ENCODE data around the gene SPTAN1.
"Not testable (repeated sequence)": the region's sequence is repeated elsewhere in the genome, so short reads cannot be mapped to it uniquely, and the experiment has no call there.

SPTAN1 gene

DNA sequence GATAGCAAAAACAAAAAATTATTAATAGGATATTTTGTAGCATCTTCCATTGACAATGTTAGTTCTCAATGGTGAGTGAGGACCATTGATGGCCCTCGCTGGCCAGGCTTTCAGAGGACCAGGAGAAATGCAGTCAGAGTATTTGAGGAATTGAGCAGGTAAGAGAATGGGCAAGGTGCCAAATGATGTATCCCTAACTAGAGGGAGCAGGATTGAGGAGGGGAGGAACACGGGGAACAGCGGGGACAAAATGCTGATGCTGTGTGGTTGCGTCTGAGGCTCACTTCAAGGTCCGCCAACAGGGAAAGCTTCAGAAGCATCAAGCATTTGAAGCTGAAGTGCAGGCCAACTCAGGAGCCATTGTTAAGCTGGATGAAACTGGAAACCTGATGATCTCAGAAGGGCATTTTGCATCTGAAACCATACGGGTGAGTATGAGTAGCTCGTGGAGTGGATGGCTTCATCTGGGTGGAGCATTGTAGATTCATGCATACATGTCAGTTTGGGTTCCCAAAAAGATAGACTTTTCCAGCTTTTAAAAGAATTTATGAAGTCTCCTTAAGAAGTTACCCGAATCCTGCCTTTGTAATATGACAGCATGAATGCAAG is 16.2 kb downstream of the SPTAN1 start:
- no peak overlapping the region for H3K27ac ChIP-seq (ENCODE audit: insufficient read depth, low read length, poor library complexity, severe bottlenecking)
- H3K27me3 ChIP-seq (replicated peaks; ENCODE audit: control insufficient read depth, insufficient read depth, low read length, poor library complexity, severe bottlenecking): no peaks in the 10 kb centered on the region
- no peak for DNase-seq
- no peaks in the 10 kb centered on the region for H3K4me1 ChIP-seq (ENCODE audit: control insufficient read depth, insufficient read depth, low read length, poor library complexity, severe bottlenecking)
- H3K9me3 ChIP-seq (ENCODE audit: control insufficient read depth, low read length): no peaks in the 10 kb centered on the region
- H3K4me3 ChIP-seq (ENCODE audit: insufficient read depth, low read depth, low read length, poor library complexity, severe bottlenecking): no peak overlapping the region
- H3K36me3 ChIP-seq (ENCODE audit: control insufficient read depth, insufficient read depth, low read length): peaks cover 58% of the 10 kb centered on the region

DNA sequence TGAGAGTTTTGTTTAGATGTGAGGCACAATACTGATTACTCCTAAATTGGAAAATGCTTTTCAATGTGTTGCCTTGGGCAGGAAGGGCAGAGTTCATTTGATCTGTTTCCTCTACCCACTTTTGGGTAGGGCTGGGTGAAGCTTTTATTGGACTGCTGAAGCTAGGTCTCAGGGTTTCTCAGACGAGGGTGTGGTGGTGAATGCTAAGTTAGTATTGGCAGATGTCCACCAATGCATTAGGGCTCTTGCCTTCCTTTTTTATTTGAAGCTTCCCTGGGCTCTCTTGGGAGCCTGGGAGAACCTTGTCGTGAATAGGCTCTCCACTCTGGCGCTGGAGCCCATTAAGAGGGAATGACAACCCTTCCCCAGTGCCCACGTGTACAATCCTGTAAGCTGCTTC is 23.1 kb downstream of the SPTAN1 start:
- no peak overlapping the region for H3K4me3 ChIP-seq (ENCODE audit: insufficient read depth, low read depth, low read length, poor library complexity, severe bottlenecking)
- no peaks in the 10 kb centered on the region for H3K27me3 ChIP-seq (replicated peaks; ENCODE audit: control insufficient read depth, insufficient read depth, low read length, poor library complexity, severe bottlenecking)
- H3K27ac ChIP-seq (ENCODE audit: insufficient read depth, low read length, poor library complexity, severe bottlenecking): no peak overlapping the region
- no peaks in the 10 kb centered on the region for H3K4me1 ChIP-seq (ENCODE audit: control insufficient read depth, insufficient read depth, low read length, poor library complexity, severe bottlenecking)
- H3K9me3 ChIP-seq (ENCODE audit: control insufficient read depth, low read length): no peaks in the 10 kb centered on the region
- peaks cover 85% of the 10 kb centered on the region for H3K36me3 ChIP-seq (ENCODE audit: control insufficient read depth, insufficient read depth, low read length)
- DNase-seq: no peak

GRCh38 chr9:128575916-128576315 is 23.5 kb downstream of the SPTAN1 start:
- Histone ChIP-seq H3K4me1 (ENCODE audit: control insufficient read depth, insufficient read depth, low read length, poor library complexity, severe bottlenecking) (no peaks in the 10 kb centered on the region), H3K27ac (ENCODE audit: insufficient read depth, low read length, poor library complexity, severe bottlenecking) (no peak overlapping the region), H3K27me3 (replicated peaks; ENCODE audit: control insufficient read depth, insufficient read depth, low read length, poor library complexity, severe bottlenecking) (no peaks in the 10 kb centered on the region), H3K4me3 (ENCODE audit: insufficient read depth, low read depth, low read length, poor library complexity, severe bottlenecking) (no peak overlapping the region), H3K9me3 (ENCODE audit: control insufficient read depth, low read length) (no peaks in the 10 kb centered on the region), H3K36me3 (ENCODE audit: control insufficient read depth, insufficient read depth, low read length) (peaks cover 90% of the 10 kb centered on the region)
- DNase-seq: no peak

- Histone ChIP-seq H3K4me1 (ENCODE audit: control insufficient read depth, insufficient read depth, low read length, poor library complexity, severe bottlenecking) (no peaks in the 10 kb centered on the region), H3K27ac (ENCODE audit: insufficient read depth, low read length, poor library complexity, severe bottlenecking) (no peak overlapping the region), H3K4me3 (ENCODE audit: insufficient read depth, low read depth, low read length, poor library complexity, severe bottlenecking) (no peak overlapping the region), H3K9me3 (ENCODE audit: control insufficient read depth, low read length) (no peaks in the 10 kb centered on the region), H3K27me3 (replicated peaks; ENCODE audit: control insufficient read depth, insufficient read depth, low read length, poor library complexity, severe bottlenecking) (no peaks in the 10 kb centered on the region), H3K36me3 (ENCODE audit: control insufficient read depth, insufficient read depth, low read length) (peaks cover 95% of the 10 kb centered on the region)
- no peak for DNase-seq
Observed at GRCh38 chr9:128577206-128577605, 24.8 kb downstream of the SPTAN1 start.

- no peaks in the 10 kb centered on the region for H3K27me3 ChIP-seq (replicated peaks; ENCODE audit: control insufficient read depth, insufficient read depth, low read length, poor library complexity, severe bottlenecking)
- H3K36me3 ChIP-seq (ENCODE audit: control insufficient read depth, insufficient read depth, low read length): peaks cover 97% of the 10 kb centered on the region
- H3K4me3 ChIP-seq (ENCODE audit: insufficient read depth, low read depth, low read length, poor library complexity, severe bottlenecking): no peak overlapping the region
- no peak for DNase-seq
- H3K27ac ChIP-seq (ENCODE audit: insufficient read depth, low read length, poor library complexity, severe bottlenecking): no peak overlapping the region
- no peaks in the 10 kb centered on the region for H3K4me1 ChIP-seq (ENCODE audit: control insufficient read depth, insufficient read depth, low read length, poor library complexity, severe bottlenecking)
- no peaks in the 10 kb centered on the region for H3K9me3 ChIP-seq (ENCODE audit: control insufficient read depth, low read length)
Observed at GRCh38 chr9:128579194-128579593, 26.8 kb downstream of the SPTAN1 start.

GRCh38 chr9:128580731-128581130 is 28.3 kb downstream of the SPTAN1 start:
- no peaks in the 10 kb centered on the region for H3K9me3 ChIP-seq (ENCODE audit: control insufficient read depth, low read length)
- DNase-seq: no peak
- no peak overlapping the region for H3K27ac ChIP-seq (ENCODE audit: insufficient read depth, low read length, poor library complexity, severe bottlenecking)
- no peaks in the 10 kb centered on the region for H3K4me1 ChIP-seq (ENCODE audit: control insufficient read depth, insufficient read depth, low read length, poor library complexity, severe bottlenecking)
- H3K27me3 ChIP-seq (replicated peaks; ENCODE audit: control insufficient read depth, insufficient read depth, low read length, poor library complexity, severe bottlenecking): no peaks in the 10 kb centered on the region
- H3K4me3 ChIP-seq (ENCODE audit: insufficient read depth, low read depth, low read length, poor library complexity, severe bottlenecking): no peak overlapping the region
- H3K36me3 ChIP-seq (ENCODE audit: control insufficient read depth, insufficient read depth, low read length): peaks cover 98% of the 10 kb centered on the region

DNA sequence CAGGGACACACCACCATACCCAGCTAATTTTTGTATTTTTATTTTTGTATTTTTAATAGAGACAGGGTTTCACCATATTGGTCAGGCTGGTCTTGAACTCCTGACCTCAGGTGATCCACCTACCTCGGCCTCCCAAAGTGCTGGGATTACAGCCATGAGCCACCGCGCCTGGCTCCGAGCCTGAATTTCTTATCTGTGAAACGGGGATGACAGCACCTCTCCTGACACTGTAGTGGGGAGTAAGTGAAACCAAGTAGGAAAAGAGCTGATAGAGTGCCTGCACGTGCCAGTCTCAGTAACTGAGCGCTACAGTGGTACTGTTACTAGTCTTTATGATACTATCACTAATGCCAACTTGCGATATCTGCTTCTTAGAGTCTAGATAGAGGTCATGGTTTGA is 32.8 kb downstream of the SPTAN1 start:
- H3K9me3 ChIP-seq (ENCODE audit: control insufficient read depth, low read length); H3K27me3 ChIP-seq (replicated peaks; ENCODE audit: control insufficient read depth, insufficient read depth, low read length, poor library complexity, severe bottlenecking); H3K27ac ChIP-seq (ENCODE audit: insufficient read depth, low read length, poor library complexity, severe bottlenecking); H3K4me1 ChIP-seq (ENCODE audit: control insufficient read depth, insufficient read depth, low read length, poor library complexity, severe bottlenecking); DNase-seq; H3K4me3 ChIP-seq (ENCODE audit: insufficient read depth, low read depth, low read length, poor library complexity, severe bottlenecking): not testable (repeated sequence)
- peaks cover 91% of the 10 kb centered on the region for H3K36me3 ChIP-seq (ENCODE audit: control insufficient read depth, insufficient read depth, low read length)

DNA sequence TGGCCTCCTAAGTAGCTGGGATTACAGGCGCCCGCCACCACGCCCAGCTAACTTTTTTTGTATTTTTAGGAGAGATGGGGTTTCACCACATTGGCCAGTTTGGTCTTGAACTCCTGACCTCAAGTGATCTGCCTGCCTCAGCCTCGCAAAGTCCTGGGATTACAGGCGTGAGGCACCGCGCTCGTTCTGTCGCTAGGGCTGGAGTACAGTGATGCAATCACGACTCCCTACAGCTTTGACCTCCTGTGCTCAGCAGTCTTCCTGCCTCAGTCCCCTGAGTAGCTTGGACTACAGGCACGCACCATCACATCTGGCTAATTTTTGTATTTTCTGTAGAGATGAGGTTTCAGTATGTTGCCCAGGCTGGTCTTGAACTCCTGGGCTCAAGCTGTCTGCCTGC is 34.5 kb downstream of the SPTAN1 start:
- not testable (repeated sequence) for H3K9me3 ChIP-seq (ENCODE audit: control insufficient read depth, low read length); DNase-seq; H3K27ac ChIP-seq (ENCODE audit: insufficient read depth, low read length, poor library complexity, severe bottlenecking); H3K27me3 ChIP-seq (replicated peaks; ENCODE audit: control insufficient read depth, insufficient read depth, low read length, poor library complexity, severe bottlenecking); H3K4me1 ChIP-seq (ENCODE audit: control insufficient read depth, insufficient read depth, low read length, poor library complexity, severe bottlenecking); H3K4me3 ChIP-seq (ENCODE audit: insufficient read depth, low read depth, low read length, poor library complexity, severe bottlenecking)
- peaks cover 89% of the 10 kb centered on the region for H3K36me3 ChIP-seq (ENCODE audit: control insufficient read depth, insufficient read depth, low read length)

DNA sequence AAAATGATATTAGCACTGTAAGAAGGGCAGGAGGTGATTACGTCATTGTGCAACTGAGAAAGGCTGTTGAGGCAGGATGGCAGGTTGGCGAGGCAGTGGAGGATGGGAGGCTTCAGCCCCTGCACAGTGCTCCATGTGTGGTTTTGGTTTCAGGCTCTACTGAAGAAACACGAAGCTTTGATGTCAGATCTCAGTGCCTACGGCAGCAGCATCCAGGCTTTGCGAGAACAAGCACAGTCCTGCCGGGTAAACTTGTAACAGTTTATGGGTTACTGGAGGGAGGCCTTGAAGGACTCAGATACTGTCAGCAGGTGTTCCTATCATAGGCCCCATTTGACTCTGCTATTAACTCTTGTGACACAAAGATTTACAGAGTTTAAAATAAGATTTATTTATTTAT is 35.1 kb downstream of the SPTAN1 start:
- H3K36me3 ChIP-seq (ENCODE audit: control insufficient read depth, insufficient read depth, low read length): peaks cover 88% of the 10 kb centered on the region
- H3K27ac ChIP-seq (ENCODE audit: insufficient read depth, low read length, poor library complexity, severe bottlenecking): no peak overlapping the region
- no peaks in the 10 kb centered on the region for H3K4me1 ChIP-seq (ENCODE audit: control insufficient read depth, insufficient read depth, low read length, poor library complexity, severe bottlenecking)
- H3K9me3 ChIP-seq (ENCODE audit: control insufficient read depth, low read length): no peaks in the 10 kb centered on the region
- no peak overlapping the region for H3K4me3 ChIP-seq (ENCODE audit: insufficient read depth, low read depth, low read length, poor library complexity, severe bottlenecking)
- no peak for DNase-seq
- no peaks in the 10 kb centered on the region for H3K27me3 ChIP-seq (replicated peaks; ENCODE audit: control insufficient read depth, insufficient read depth, low read length, poor library complexity, severe bottlenecking)

- no peak for DNase-seq
- Histone ChIP-seq H3K27me3 (replicated peaks; ENCODE audit: control insufficient read depth, insufficient read depth, low read length, poor library complexity, severe bottlenecking) (no peaks in the 10 kb centered on the region), H3K4me1 (ENCODE audit: control insufficient read depth, insufficient read depth, low read length, poor library complexity, severe bottlenecking) (no peaks in the 10 kb centered on the region), H3K9me3 (ENCODE audit: control insufficient read depth, low read length) (no peaks in the 10 kb centered on the region), H3K27ac (ENCODE audit: insufficient read depth, low read length, poor library complexity, severe bottlenecking) (no peak overlapping the region), H3K36me3 (ENCODE audit: control insufficient read depth, insufficient read depth, low read length) (peaks cover 88% of the 10 kb centered on the region), H3K4me3 (ENCODE audit: insufficient read depth, low read depth, low read length, poor library complexity, severe bottlenecking) (no peak overlapping the region)
Observed at GRCh38 chr9:128588581-128589233, 36.3 kb downstream of the SPTAN1 start.
